K562 (cell line): ENCODE data around the gene OLIG1. TPM values are rescaled to one million over a fixed set of nuclear protein-coding genes. Genes with fewer than 3 reads are reported as not detected.

Source experiments
- ATAC-seq: fragments of 200-7000 bp; cut with Tn5 transposase; 3 replicates; pipeline ENCODE4 v1.9.1; 2020; ENCODE audit warnings: moderate library complexity
- BruUV-seq: library from RNA; stranded (reverse); fragments of 400-500 nt; replicated peaks from 2 replicates; lab custom pipeline; 2021; lab: Mats Ljungman, UMichigan
- CTCF ChIA-PET: fragments of 300-600 bp; formaldehyde crosslinking; extraction: SDS; loops from one replicate; lab custom pipeline; 2021; ENCODE audit warnings: low intra/inter-chr PET ratio; lab: Yijun Ruan, JAX
- POLR2A ChIA-PET: fragments of 300-600, 350-650 bp; sonication (Branson Sonifier 250); formaldehyde crosslinking; extraction: SDS; loops from one replicate; lab custom pipeline; 2021; ENCODE audit warnings: antibody characterized with exemption, inconsistent platforms; lab: Yijun Ruan, JAX
- DNase-seq, 4 experiments: peaks; one replicate each; pipeline versions ENCODE4 v3.0.0 to v3.0.0-alpha.2; 2011 to 2018; ENCODE audit warnings: low spot score in 3 of 4, mixed read lengths in 3 of 4; ENCODE audit errors: extremely low read depth in 1 of 4
- FAIRE-seq: peaks from 2 replicates; lab custom pipeline; 2011; peaks lifted over from hg19 to GRCh38; lab: Jason Lieb, UNC
- H2AFZ ChIP-seq: 2 replicates; pipeline ENCODE4 v1.6.0; 2011; ENCODE audit warnings: low read depth, low read length, control low read depth, inconsistent platforms
- H3K27ac ChIP-seq: fragments of 200-600 bp; 3 replicates; pipeline ENCODE4 v1.8.0; 2011; ENCODE audit warnings: low read depth, mild to moderate bottlenecking, control low read depth, inconsistent platforms, low read length, moderate library complexity, mixed read lengths; ENCODE audit errors: extremely low read depth
- H3K27me3 ChIP-seq, 2 experiments: fragments of 300-600 bp in 1 of 2; 2 replicates in 1 of 2; 3 replicates in 1 of 2; pipeline versions ENCODE4 v1.6.0 to v1.8.0; 2011; ENCODE audit warnings: inconsistent platforms in 2 of 2, low read length in 2 of 2, mild to moderate bottlenecking in 1 of 2, mixed read lengths in 1 of 2, moderate library complexity in 1 of 2; ENCODE audit not compliant: control insufficient read depth in 2 of 2, insufficient read depth in 2 of 2
- H3K36me3 ChIP-seq: fragments of 300-600 bp; 3 replicates; pipeline ENCODE4 v1.8.0; 2011; ENCODE audit warnings: mild to moderate bottlenecking, low read length, inconsistent platforms; ENCODE audit not compliant: control insufficient read depth, insufficient read depth
- H3K4me1 ChIP-seq, 2 experiments: fragments of 200-600 bp in 1 of 2; replicated peaks in 1 of 2; 2 replicates in 1 of 2; 3 replicates in 1 of 2; pipeline versions ENCODE4 v1.5.1 to v1.8.0; 2011; ENCODE audit warnings: inconsistent platforms in 2 of 2, low read length in 2 of 2, mild to moderate bottlenecking in 1 of 2, mixed read lengths in 1 of 2, moderate library complexity in 1 of 2; ENCODE audit not compliant: control insufficient read depth in 2 of 2, insufficient read depth in 2 of 2
- H3K4me2 ChIP-seq: 2 replicates; pipeline ENCODE4 v1.6.1; 2011; ENCODE audit warnings: low read length, control low read depth, inconsistent platforms, mixed read lengths; ENCODE audit not compliant: insufficient read depth
- H3K4me3 ChIP-seq: fragments of 200-600 bp; sonication (generic), shearing (Covaris generic); 2 replicates; pipeline ENCODE4 v1.5.1; 2016; ENCODE audit warnings: control low read depth, inconsistent platforms
- H3K79me2 ChIP-seq: fragments of 200-600 bp; 3 replicates; pipeline ENCODE4 v1.8.0; 2011; ENCODE audit warnings: low read length, inconsistent platforms; ENCODE audit not compliant: control insufficient read depth, insufficient read depth
- H3K9ac ChIP-seq, 2 experiments: 2 replicates each; pipeline versions ENCODE4 v1.6.0 to v1.6.1; 2011; ENCODE audit warnings: low read depth in 2 of 2, low read length in 2 of 2, control low read depth in 1 of 2, inconsistent platforms in 1 of 2, mild to moderate bottlenecking in 1 of 2, mixed read lengths in 1 of 2; ENCODE audit not compliant: insufficient read depth in 1 of 2
- H3K9me1 ChIP-seq: one replicate; pipeline ENCODE4 v1.6.0; 2011; ENCODE audit warnings: inconsistent platforms, mild to moderate bottlenecking, low read length, moderate library complexity; ENCODE audit not compliant: control insufficient read depth, insufficient read depth
- H3K9me3 ChIP-seq: replicated peaks from 2 replicates; pipeline ENCODE4 v1.5.1; 2011; ENCODE audit warnings: low read depth, low read length, inconsistent platforms; ENCODE audit not compliant: control insufficient read depth, insufficient read depth
- H4K20me1 ChIP-seq: replicated peaks from 2 replicates; pipeline ENCODE4 v1.6.1; 2011; ENCODE audit warnings: low read length, inconsistent platforms, mixed read lengths; ENCODE audit not compliant: control insufficient read depth, insufficient read depth
- CBFA2T2 ChIP-seq: fragments of 450-650 bp; conservative IDR thresholded peaks from 2 replicates; pipeline ENCODE4 v1.6.1; 2017; ENCODE audit warnings: mild to moderate bottlenecking
- CBX3 ChIP-seq, 2 experiments: IDR thresholded peaks; 1 replicate in 1 of 2; 2 replicates in 1 of 2; pipeline ENCODE4 v1.6.1; 2012; ENCODE audit warnings: inconsistent platforms in 2 of 2, low read length in 2 of 2, borderline replicate concordance in 1 of 2, control low read depth in 1 of 2
- L3MBTL2 ChIP-seq: fragments of 450-650 bp; IDR thresholded peaks from 2 replicates; pipeline ENCODE4 v1.6.1; 2016; ENCODE audit warnings: mild to moderate bottlenecking, moderate library complexity
- NFRKB ChIP-seq: fragments of 450-650 bp; IDR thresholded peaks from 2 replicates; pipeline ENCODE4 v1.6.1; 2016; ENCODE audit warnings: low read depth
- NR1H2 ChIP-seq: sonication (generic); formaldehyde crosslinking; IDR thresholded peaks from 2 replicates; pipeline ENCODE4 v1.4.0; 2020; ENCODE audit warnings: mild to moderate bottlenecking, missing genetic modification reagents
- POLR2B ChIP-seq: fragments of 450-650 bp; IDR thresholded peaks from 2 replicates; pipeline ENCODE4 v1.6.1; 2018; ENCODE audit warnings: low read depth; ENCODE audit not compliant: partially characterized antibody
- TCF7L2 ChIP-seq: fragments of 150-350 bp; IDR thresholded peaks from 2 replicates; pipeline ENCODE4 v1.6.1; 2016; ENCODE audit warnings: low read depth, mild to moderate bottlenecking, low read length, moderate library complexity
- ZNF274 ChIP-seq: IDR thresholded peaks from 2 replicates; pipeline ENCODE4 v1.6.1; 2011; ENCODE audit warnings: low read depth, mild to moderate bottlenecking, low read length, moderate library complexity, borderline replicate concordance
- ZNF444 ChIP-seq: fragments of 250-450 bp; sonication (Bioruptor Pico); IDR thresholded peaks from 2 replicates; pipeline ENCODE4 v1.4.0; 2020; ENCODE audit warnings: mild to moderate bottlenecking, moderate library complexity
- ZNF561 ChIP-seq: fragments of 450-650 bp; formaldehyde crosslinking; conservative IDR thresholded peaks from 2 replicates; pipeline ENCODE4 v1.4.0; 2020; ENCODE audit warnings: mild to moderate bottlenecking, moderate library complexity
- WGBS: fragments of 100-300 bp; shearing (Covaris generic); methylation state at CpG from one replicate; pipeline ENCODE4 v1.1.6; 2016; ENCODE audit warnings: low coverage, mixed read lengths; ENCODE audit not compliant: insufficient coverage; ENCODE audit errors: missing lambda C conversion rate; 5-methylcytosine and 5-hydroxymethylcytosine counted together
- in situ Hi-C: fragments of 300-500 bp; cut with MboI; formaldehyde crosslinking; loops from 4 replicates; pipeline ENCODE4 v1.15.0; 2018; ENCODE audit warnings: inconsistent platforms, mixed read lengths
- intact Hi-C: fragments of 100-400 bp; cut with micrococcal nuclease; formaldehyde crosslinking; loops from 2 replicates; pipeline ENCODE4 v1.14.2; 2022
- polyA plus RNA-seq, 8 experiments: library from polyadenylated mRNA; depleted of rRNA in 4 of 8; stranded (reverse) in 5 of 8; unstranded in 3 of 8; fragments of >200 nt; fragmentation: Nextera tagmentation in 2 of 8; fragmentation: Illumina TruSeq in 1 of 8; extraction: Ambion mirVana in 2 of 8; extraction: Trizol in 1 of 8; gene quantifications; 2 replicates each; pipeline versions ENCODE4 v1.2.1 to v1.2.3, GENCODE V29; 2011 to 2014; ENCODE audit warnings: inconsistent platforms in 1 of 8, missing spikeins in 1 of 8
- total RNA-seq, 7 experiments: library from RNA; depleted of rRNA in 6 of 7; stranded (reverse); fragments of >200 nt in 6 of 7; fragmentation: Illumina TruSeq in 2 of 7; extraction: Trizol in 2 of 7; gene quantifications; 2 replicates each; pipeline versions ENCODE4 v1.2.1 to v1.2.3, GENCODE V29; 2011 to 2021; ENCODE audit warnings: low replicate concordance in 1 of 7
- TF ChIP-seq, protein P1 (sequence below): fragments of 250-450 bp; sonication (Bioruptor Pico); IDR thresholded peaks from 2 replicates; pipeline ENCODE4 v1.4.0; 2020; ENCODE audit warnings: mild to moderate bottlenecking, moderate library complexity, borderline replicate concordance
- TF ChIP-seq, protein P2 (sequence below): fragments of 250-450 bp; sonication (Bioruptor Pico); IDR thresholded peaks from 2 replicates; pipeline ENCODE4 v1.8.0; 2022; ENCODE audit warnings: inconsistent platforms
- TF ChIP-seq, protein P3 (sequence below): fragments of 150-350 bp; conservative IDR thresholded peaks from 2 replicates; pipeline ENCODE4 v1.6.1; 2014; ENCODE audit warnings: low read length

Gene OLIG1
- total and polyA plus RNA-seq, 9 of the 15 experiments (the other 6 are each of a cell fraction or from before 2014, with no cell fraction given): not detected

DNA sequence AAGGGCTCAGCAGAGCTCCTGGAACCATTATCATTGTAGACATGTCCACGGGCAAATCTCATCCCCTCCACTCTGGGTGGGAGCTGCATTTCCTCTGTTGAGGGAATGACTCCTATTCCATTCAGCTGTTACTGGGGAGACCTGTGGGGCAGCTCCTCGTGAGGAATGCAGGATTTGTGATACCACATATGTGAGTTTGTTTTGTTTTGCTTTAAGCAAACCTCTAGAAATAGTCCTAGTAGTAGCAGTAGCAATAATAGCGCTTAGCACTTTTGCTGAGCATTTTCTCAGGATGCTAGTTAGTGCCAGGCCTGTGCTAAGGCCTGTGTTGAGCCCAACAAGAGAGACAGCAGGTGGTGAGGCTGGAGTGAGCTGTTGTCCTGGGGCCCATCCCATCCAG lies 10.8 kb downstream of the OLIG1 start:
- Histone ChIP-seq H3K4me3 (no peak overlapping the region), H3K27me3 (peaks cover 5 to 17% of the 10 kb centered on the region in 2 experiments; a peak in 4 of 5 replicates), H3K36me3 (no peaks in the 10 kb centered on the region), H3K9me1 (no peaks in the 10 kb centered on the region), H3K4me2 (no peak overlapping the region), H4K20me1 (peaks cover 12% of the 10 kb centered on the region), H3K27ac (no peak overlapping the region), H2AFZ (no peak overlapping the region), H3K9me3 (no peaks in the 10 kb centered on the region), H3K4me1 (peaks cover 0 to 9% of the 10 kb centered on the region in 2 experiments; a peak in 3 of 5 replicates), H3K9ac (no peak overlapping the region), H3K79me2 (no peaks in the 10 kb centered on the region)
- no peak for DNase-seq
- BruUV-seq: no TSS peak
- ChIA-PET CTCF (no interaction called here), POLR2A (interaction anchor here (0.6 kb wide), 1 partner anchor 9 kb away, joined by 3 read pairs; no protein-coding TSS in a partner anchor)
- intact Hi-C loops: no loop called here
- TF ChIP-seq POLR2B (no peak), ZNF444 (CRISPR knock-in tag) (no peak), NR1H2 (no peak), ZNF274 (no peak), L3MBTL2 (no peak), NFRKB (no peak), CBFA2T2 (no peak), CBX3 (IDR thresholded peaks at IDR 0.05; ENCODE audit: borderline replicate concordance in 1 of 2, low read length in 2 of 2) (no peak), ZNF561 (CRISPR knock-in tag) (no peak), TCF7L2 (no peak)
- TF ChIP-seq, protein P1, sequence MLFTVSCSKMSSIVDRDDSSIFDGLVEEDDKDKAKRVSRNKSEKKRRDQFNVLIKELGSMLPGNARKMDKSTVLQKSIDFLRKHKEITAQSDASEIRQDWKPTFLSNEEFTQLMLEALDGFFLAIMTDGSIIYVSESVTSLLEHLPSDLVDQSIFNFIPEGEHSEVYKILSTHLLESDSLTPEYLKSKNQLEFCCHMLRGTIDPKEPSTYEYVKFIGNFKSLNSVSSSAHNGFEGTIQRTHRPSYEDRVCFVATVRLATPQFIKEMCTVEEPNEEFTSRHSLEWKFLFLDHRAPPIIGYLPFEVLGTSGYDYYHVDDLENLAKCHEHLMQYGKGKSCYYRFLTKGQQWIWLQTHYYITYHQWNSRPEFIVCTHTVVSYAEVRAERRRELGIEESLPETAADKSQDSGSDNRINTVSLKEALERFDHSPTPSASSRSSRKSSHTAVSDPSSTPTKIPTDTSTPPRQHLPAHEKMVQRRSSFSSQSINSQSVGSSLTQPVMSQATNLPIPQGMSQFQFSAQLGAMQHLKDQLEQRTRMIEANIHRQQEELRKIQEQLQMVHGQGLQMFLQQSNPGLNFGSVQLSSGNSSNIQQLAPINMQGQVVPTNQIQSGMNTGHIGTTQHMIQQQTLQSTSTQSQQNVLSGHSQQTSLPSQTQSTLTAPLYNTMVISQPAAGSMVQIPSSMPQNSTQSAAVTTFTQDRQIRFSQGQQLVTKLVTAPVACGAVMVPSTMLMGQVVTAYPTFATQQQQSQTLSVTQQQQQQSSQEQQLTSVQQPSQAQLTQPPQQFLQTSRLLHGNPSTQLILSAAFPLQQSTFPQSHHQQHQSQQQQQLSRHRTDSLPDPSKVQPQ (CRISPR knock-in tag): no peak
- TF ChIP-seq, protein P2, sequence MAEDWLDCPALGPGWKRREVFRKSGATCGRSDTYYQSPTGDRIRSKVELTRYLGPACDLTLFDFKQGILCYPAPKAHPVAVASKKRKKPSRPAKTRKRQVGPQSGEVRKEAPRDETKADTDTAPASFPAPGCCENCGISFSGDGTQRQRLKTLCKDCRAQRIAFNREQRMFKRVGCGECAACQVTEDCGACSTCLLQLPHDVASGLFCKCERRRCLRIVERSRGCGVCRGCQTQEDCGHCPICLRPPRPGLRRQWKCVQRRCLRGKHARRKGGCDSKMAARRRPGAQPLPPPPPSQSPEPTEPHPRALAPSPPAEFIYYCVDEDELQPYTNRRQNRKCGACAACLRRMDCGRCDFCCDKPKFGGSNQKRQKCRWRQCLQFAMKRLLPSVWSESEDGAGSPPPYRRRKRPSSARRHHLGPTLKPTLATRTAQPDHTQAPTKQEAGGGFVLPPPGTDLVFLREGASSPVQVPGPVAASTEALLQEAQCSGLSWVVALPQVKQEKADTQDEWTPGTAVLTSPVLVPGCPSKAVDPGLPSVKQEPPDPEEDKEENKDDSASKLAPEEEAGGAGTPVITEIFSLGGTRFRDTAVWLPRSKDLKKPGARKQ (CRISPR knock-in tag): no peak
- TF ChIP-seq, protein P3, sequence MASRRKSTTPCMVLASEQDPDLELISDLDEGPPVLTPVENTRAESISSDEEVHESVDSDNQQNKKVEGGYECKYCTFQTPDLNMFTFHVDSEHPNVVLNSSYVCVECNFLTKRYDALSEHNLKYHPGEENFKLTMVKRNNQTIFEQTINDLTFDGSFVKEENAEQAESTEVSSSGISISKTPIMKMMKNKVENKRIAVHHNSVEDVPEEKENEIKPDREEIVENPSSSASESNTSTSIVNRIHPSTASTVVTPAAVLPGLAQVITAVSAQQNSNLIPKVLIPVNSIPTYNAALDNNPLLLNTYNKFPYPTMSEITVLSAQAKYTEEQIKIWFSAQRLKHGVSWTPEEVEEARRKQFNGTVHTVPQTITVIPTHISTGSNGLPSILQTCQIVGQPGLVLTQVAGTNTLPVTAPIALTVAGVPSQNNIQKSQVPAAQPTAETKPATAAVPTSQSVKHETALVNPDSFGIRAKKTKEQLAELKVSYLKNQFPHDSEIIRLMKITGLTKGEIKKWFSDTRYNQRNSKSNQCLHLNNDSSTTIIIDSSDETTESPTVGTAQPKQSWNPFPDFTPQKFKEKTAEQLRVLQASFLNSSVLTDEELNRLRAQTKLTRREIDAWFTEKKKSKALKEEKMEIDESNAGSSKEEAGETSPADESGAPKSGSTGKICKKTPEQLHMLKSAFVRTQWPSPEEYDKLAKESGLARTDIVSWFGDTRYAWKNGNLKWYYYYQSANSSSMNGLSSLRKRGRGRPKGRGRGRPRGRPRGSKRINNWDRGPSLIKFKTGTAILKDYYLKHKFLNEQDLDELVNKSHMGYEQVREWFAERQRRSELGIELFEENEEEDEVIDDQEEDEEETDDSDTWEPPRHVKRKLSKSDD: no peak
- FAIRE-seq: no peak
- no peak for ATAC-seq
- in situ Hi-C loops: no loop called here
- WGBS: 2% methylated on average over 3 of the region's 3 CpGs
